ENCODE data around the gene DEAF1.

DNA sequence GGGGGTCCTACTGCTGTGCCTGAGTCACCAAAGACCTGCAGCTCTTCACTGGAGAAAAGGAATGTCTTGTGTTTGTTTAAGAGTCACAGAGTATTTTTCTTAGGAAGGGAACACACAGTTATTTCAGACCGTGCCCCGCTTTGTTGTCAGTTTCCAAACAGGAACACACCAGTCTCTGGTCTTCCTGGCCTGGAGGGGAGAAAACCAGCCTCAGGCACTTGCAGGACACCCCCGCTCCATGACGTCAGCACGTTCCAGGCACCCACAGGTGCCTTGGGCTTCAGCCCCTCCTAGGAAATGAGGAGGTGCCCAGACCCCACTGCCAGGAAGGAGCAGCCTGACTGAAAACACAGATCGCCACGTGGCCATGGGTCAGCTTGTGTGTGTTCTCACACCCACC lies 5.4 kb downstream of the DEAF1 start:
- TF ChIP-seq, protein P1, sequence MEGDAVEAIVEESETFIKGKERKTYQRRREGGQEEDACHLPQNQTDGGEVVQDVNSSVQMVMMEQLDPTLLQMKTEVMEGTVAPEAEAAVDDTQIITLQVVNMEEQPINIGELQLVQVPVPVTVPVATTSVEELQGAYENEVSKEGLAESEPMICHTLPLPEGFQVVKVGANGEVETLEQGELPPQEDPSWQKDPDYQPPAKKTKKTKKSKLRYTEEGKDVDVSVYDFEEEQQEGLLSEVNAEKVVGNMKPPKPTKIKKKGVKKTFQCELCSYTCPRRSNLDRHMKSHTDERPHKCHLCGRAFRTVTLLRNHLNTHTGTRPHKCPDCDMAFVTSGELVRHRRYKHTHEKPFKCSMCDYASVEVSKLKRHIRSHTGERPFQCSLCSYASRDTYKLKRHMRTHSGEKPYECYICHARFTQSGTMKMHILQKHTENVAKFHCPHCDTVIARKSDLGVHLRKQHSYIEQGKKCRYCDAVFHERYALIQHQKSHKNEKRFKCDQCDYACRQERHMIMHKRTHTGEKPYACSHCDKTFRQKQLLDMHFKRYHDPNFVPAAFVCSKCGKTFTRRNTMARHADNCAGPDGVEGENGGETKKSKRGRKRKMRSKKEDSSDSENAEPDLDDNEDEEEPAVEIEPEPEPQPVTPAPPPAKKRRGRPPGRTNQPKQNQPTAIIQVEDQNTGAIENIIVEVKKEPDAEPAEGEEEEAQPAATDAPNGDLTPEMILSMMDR (conservative IDR thresholded peaks at IDR 0.05 in 1 of 2, IDR thresholded peaks at IDR 0.05 in 1 of 2; ENCODE audit: low read depth in 1 of 2, low read length in 2 of 2): no peak
- no peak for TF ChIP-seq EZH2 (IDR thresholded peaks at IDR 0.05; ENCODE audit: low read length, missing control alignments)

Data from fibroblast of lung (primary cell).